H1 (cell line): ENCODE measurements around the gene FADS2. TPM values are rescaled to one million over a fixed set of nuclear protein-coding genes. Genes with fewer than 3 reads are reported as not detected.
A peak's percentile ranks its signal among the peaks of the same experiment; 100 is the strongest.

ENCODE experiments used
- ASH2L ChIP-seq: fragments of 200-600, 300-600 bp; sonication (generic); IDR thresholded peaks from one replicate; pipeline ENCODE4 v1.7.1; 2017; ENCODE audit warnings: low read length
- CEBPB ChIP-seq: IDR thresholded peaks from 2 replicates; pipeline ENCODE4 v1.6.1; 2012; ENCODE audit warnings: low read depth, low read length
- CREB1 ChIP-seq: IDR thresholded peaks from 2 replicates; pipeline ENCODE4 v1.6.1; 2012; ENCODE audit warnings: inconsistent platforms
- EGR1 ChIP-seq: IDR thresholded peaks from 2 replicates; pipeline ENCODE4 v1.6.1; 2011; ENCODE audit warnings: low read depth, low read length, borderline replicate concordance
- EP300 ChIP-seq, 2 experiments: IDR thresholded peaks; 1 replicate in 1 of 2; 2 replicates in 1 of 2; pipeline ENCODE4 v1.6.1; 2011 to 2012; ENCODE audit warnings: low read depth in 2 of 2, low read length in 2 of 2, mild to moderate bottlenecking in 2 of 2, borderline replicate concordance in 1 of 2, inconsistent platforms in 1 of 2, moderate library complexity in 1 of 2
- MAFK ChIP-seq: IDR thresholded peaks from 2 replicates; pipeline ENCODE4 v1.6.1; 2012; ENCODE audit warnings: low read depth, mild to moderate bottlenecking, improper control_type of control experiment, low read length
- RAD21 ChIP-seq, 2 experiments: IDR thresholded peaks in 1 of 2; conservative IDR thresholded peaks in 1 of 2; 2 replicates each; pipeline ENCODE4 v1.6.1; 2011; ENCODE audit warnings: low read depth in 2 of 2, low read length in 2 of 2, improper control_type of control experiment in 1 of 2, inconsistent platforms in 1 of 2, mild to moderate bottlenecking in 1 of 2, moderate library complexity in 1 of 2
- RFX5 ChIP-seq: IDR thresholded peaks from 2 replicates; pipeline ENCODE4 v1.6.1; 2011; ENCODE audit warnings: low read depth, low read length, improper control_type of control experiment, borderline replicate concordance
- SIN3A ChIP-seq, 2 experiments: IDR thresholded peaks in 1 of 2; conservative IDR thresholded peaks in 1 of 2; 2 replicates each; pipeline ENCODE4 v1.6.1; 2011 to 2012; ENCODE audit warnings: low read length in 2 of 2, improper control_type of control experiment in 1 of 2, low read depth in 1 of 2, mild to moderate bottlenecking in 1 of 2
- SIRT6 ChIP-seq: IDR thresholded peaks from one replicate; pipeline ENCODE4 v1.7.1; 2012; ENCODE audit warnings: low read length, inconsistent platforms
- SIX5 ChIP-seq: IDR thresholded peaks from 2 replicates; pipeline ENCODE4 v1.6.1; 2011; ENCODE audit warnings: mild to moderate bottlenecking, low read depth, low read length
- TBP ChIP-seq: IDR thresholded peaks from 2 replicates; pipeline ENCODE4 v1.6.1; 2011; ENCODE audit warnings: low read depth, low read length, improper control_type of control experiment
- TCF12 ChIP-seq: IDR thresholded peaks from 2 replicates; pipeline ENCODE4 v1.6.1; 2011; ENCODE audit warnings: low read depth, mild to moderate bottlenecking, low read length
- polyA plus RNA-seq, 7 experiments: library from polyadenylated mRNA; depleted of rRNA in 3 of 7; stranded (reverse) in 5 of 7; unstranded in 2 of 7; fragments of >200 nt in 5 of 7; fragments of 200-250 nt in 2 of 7; gene quantifications; 1 replicate in 5 of 7; 2 replicates in 1 of 7; 4 replicates in 1 of 7; pipeline versions ENCODE4 v1.2.1 to v1.2.3, GENCODE V29; 2011 to 2013; ENCODE audit warnings: missing spikeins in 2 of 7, mixed read lengths in 2 of 7
- total RNA-seq: library from RNA; stranded (reverse); fragmentation: NEBNext Ultra II Directional; extraction: Animal tissue kit (Norgen Biotek cat#: 25700); gene quantifications from 2 replicates; pipeline ENCODE4 v1.2.1, GENCODE V29; 2021
- TF ChIP-seq, protein P1 (sequence below), 3 experiments: IDR thresholded peaks; 1 replicate in 2 of 3; 2 replicates in 1 of 3; pipeline versions ENCODE4 v1.5.1 to v1.6.1; 2011; ENCODE audit warnings: low read length in 3 of 3, mild to moderate bottlenecking in 3 of 3, inconsistent platforms in 2 of 3, low read depth in 1 of 3, moderate library complexity in 1 of 3; ENCODE audit not compliant: insufficient read depth in 1 of 3; ENCODE audit errors: control extremely low read depth in 1 of 3

Gene FADS2
- total and polyA plus RNA-seq, 2 of the 8 experiments (the other 6 are each of a cell fraction or from before 2014, with no cell fraction given): 499 to 701 TPM

DNA sequence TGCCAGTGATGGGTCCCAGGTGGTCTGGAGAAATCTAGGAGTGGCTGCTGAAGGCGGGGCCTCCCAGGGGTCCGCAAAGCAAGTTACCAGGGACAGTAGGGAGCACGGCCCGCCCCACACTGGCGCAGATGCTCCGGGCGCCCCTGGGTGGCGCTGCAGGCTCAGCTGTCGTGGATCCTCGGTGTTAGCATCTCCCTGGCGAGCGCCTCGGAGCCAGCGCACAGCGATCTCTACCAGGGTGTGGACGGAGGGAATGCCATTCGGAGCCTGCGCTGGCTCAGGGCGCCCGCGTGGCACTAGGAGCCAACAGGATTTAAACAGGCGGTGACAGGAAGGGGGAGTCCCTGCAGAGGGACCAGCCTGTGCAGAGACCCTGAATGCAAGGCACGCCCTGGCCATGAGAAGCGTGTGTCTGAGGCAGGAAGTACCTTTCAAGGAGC lies 43.1 kb downstream of the FADS2 start (continued):
- no peak for TF ChIP-seq RFX5
- peak; percentile 97 to 98 for TF ChIP-seq RAD21 (IDR thresholded peaks at IDR 0.05 in 1 of 2, conservative IDR thresholded peaks at IDR 0.05 in 1 of 2; ENCODE audit: low read depth in 2 of 2, low read length in 2 of 2)
- TF ChIP-seq, protein P1, sequence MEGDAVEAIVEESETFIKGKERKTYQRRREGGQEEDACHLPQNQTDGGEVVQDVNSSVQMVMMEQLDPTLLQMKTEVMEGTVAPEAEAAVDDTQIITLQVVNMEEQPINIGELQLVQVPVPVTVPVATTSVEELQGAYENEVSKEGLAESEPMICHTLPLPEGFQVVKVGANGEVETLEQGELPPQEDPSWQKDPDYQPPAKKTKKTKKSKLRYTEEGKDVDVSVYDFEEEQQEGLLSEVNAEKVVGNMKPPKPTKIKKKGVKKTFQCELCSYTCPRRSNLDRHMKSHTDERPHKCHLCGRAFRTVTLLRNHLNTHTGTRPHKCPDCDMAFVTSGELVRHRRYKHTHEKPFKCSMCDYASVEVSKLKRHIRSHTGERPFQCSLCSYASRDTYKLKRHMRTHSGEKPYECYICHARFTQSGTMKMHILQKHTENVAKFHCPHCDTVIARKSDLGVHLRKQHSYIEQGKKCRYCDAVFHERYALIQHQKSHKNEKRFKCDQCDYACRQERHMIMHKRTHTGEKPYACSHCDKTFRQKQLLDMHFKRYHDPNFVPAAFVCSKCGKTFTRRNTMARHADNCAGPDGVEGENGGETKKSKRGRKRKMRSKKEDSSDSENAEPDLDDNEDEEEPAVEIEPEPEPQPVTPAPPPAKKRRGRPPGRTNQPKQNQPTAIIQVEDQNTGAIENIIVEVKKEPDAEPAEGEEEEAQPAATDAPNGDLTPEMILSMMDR (IDR thresholded peaks at IDR 0.05; ENCODE audit: control extremely low read depth in 1 of 3, insufficient read depth in 1 of 3, low read depth in 1 of 3, low read length in 3 of 3): peak in 2 of 3 experiments; percentile 94 to 97; a peak in 3 of 4 replicates
- TF ChIP-seq EP300 (IDR thresholded peaks at IDR 0.05; ENCODE audit: borderline replicate concordance in 1 of 2, low read depth in 2 of 2, low read length in 2 of 2): 0 out of 3 replicates have a peak, but pooled peaks of 1 of the 2 experiments have one; percentile 27
- no peak for TF ChIP-seq SIX5
- no peak for TF ChIP-seq CREB1
- TF ChIP-seq CEBPB: no peak
- no peak for TF ChIP-seq MAFK
- no peak for TF ChIP-seq EGR1
- TF ChIP-seq TBP: 0 out of 2 replicates have a peak, but pooled peaks have one; percentile 22
- TF ChIP-seq ASH2L: no peak
- peak; percentile 45 to 62; a peak in 2 of 4 replicates for TF ChIP-seq SIN3A (conservative IDR thresholded peaks at IDR 0.05 in 1 of 2, IDR thresholded peaks at IDR 0.05 in 1 of 2; ENCODE audit: low read depth in 1 of 2, low read length in 2 of 2)
- no peak for TF ChIP-seq SIRT6
- 0 out of 2 replicates have a peak, but pooled peaks have one; percentile 18 for TF ChIP-seq TCF12
